ENCODE results near the gene ZBTB1. TPM values are rescaled to one million over a fixed set of nuclear protein-coding genes. Genes with fewer than 3 reads are reported as not detected.
A peak's percentile ranks its signal among the peaks of the same experiment; 100 is the strongest.

ZBTB1 gene
- total and polyA plus RNA-seq, 4 donors, result 5.4 to 29.3 (median 10.7) TPM

DNA sequence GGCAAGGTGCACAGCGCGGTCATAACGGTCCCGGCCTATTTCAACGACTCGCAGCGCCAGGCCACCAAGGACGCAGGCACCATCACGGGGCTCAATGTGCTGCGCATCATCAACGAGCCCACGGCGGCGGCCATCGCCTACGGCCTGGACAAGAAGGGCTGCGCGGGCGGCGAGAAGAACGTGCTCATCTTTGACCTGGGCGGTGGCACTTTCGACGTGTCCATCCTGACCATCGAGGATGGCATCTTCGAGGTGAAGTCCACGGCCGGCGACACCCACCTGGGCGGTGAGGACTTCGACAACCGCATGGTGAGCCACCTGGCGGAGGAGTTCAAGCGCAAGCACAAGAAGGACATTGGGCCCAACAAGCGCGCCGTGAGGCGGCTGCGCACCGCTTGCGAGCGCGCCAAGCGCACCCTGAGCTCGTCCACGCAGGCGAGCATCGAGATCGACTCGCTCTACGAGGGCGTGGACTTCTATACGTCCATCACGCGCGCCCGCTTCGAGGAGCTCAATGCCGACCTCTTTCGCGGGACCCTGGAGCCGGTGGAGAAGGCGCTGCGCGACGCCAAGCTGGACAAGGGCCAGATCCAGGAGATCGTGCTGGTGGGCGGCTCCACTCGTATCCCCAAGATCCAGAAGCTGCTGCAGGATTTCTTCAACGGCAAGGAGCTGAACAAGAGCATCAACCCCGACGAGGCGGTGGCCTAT lies 36.8 kb downstream of the ZBTB1 start:
- Histone ChIP-seq H3K4me3 (ENCODE audit: low read depth in 1 of 3, low read length in 3 of 3) (peak overlapping the region in 2 of 3 donors; percentile 3 to 12), H3K27me3 (ENCODE audit: control insufficient read depth in 4 of 4, insufficient read depth in 4 of 4, low read length in 3 of 4) (peaks cover 0 to 4% (median 0%) of the 10 kb centered on the region in 4 donors), H3K27ac (ENCODE audit: low read depth in 1 of 2, low read length in 2 of 2) (no peak overlapping the region), H3K9ac (ENCODE audit: low read depth in 1 of 2, low read length in 2 of 2) (no peak overlapping the region), H3K9me3 (ENCODE audit: control insufficient read depth in 4 of 4, low read length in 3 of 4) (peaks cover 0 to 11% (median 3%) of the 10 kb centered on the region in 4 donors), H3K36me3 (ENCODE audit: control insufficient read depth in 4 of 4, insufficient read depth in 3 of 4, low read depth in 1 of 4, low read length in 3 of 4) (no peaks in the 10 kb centered on the region), H3K4me1 (ENCODE audit: control insufficient read depth in 4 of 4, insufficient read depth in 4 of 4, low read length in 3 of 4) (peaks cover 0 to 12% (median 2%) of the 10 kb centered on the region in 4 donors)
- peak; percentile 36 for DNase-seq (ENCODE audit: low spot score)
- TF ChIP-seq FOXA2 (IDR thresholded peaks at IDR 0.05) (no peak), HNF4G (IDR thresholded peaks at IDR 0.05) (no peak), RXRA (IDR thresholded peaks at IDR 0.05) (no peak), FOXA1 (IDR thresholded peaks at IDR 0.05) (no peak), GABPA (IDR thresholded peaks at IDR 0.05 in 1 of 2, conservative IDR thresholded peaks at IDR 0.05 in 1 of 2) (no peak), NR2F2 (IDR thresholded peaks at IDR 0.05) (no peak), RAD21 (IDR thresholded peaks at IDR 0.05) (no peak), JUND (IDR thresholded peaks at IDR 0.05) (no peak), MAX (IDR thresholded peaks at IDR 0.05) (no peak), EGR1 (IDR thresholded peaks at IDR 0.05; ENCODE audit: low read depth in 2 of 2) (no peak), SP1 (IDR thresholded peaks at IDR 0.05) (no peak), HNF4A (conservative IDR thresholded peaks at IDR 0.05) (no peak), YY1 (IDR thresholded peaks at IDR 0.05) (no peak), TAF1 (conservative IDR thresholded peaks at IDR 0.05) (no peak)
- TF ChIP-seq, protein P1, sequence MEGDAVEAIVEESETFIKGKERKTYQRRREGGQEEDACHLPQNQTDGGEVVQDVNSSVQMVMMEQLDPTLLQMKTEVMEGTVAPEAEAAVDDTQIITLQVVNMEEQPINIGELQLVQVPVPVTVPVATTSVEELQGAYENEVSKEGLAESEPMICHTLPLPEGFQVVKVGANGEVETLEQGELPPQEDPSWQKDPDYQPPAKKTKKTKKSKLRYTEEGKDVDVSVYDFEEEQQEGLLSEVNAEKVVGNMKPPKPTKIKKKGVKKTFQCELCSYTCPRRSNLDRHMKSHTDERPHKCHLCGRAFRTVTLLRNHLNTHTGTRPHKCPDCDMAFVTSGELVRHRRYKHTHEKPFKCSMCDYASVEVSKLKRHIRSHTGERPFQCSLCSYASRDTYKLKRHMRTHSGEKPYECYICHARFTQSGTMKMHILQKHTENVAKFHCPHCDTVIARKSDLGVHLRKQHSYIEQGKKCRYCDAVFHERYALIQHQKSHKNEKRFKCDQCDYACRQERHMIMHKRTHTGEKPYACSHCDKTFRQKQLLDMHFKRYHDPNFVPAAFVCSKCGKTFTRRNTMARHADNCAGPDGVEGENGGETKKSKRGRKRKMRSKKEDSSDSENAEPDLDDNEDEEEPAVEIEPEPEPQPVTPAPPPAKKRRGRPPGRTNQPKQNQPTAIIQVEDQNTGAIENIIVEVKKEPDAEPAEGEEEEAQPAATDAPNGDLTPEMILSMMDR (IDR thresholded peaks at IDR 0.05; ENCODE audit: low read depth, low read length, missing input control), result no peak
- TF ChIP-seq, protein P2, sequence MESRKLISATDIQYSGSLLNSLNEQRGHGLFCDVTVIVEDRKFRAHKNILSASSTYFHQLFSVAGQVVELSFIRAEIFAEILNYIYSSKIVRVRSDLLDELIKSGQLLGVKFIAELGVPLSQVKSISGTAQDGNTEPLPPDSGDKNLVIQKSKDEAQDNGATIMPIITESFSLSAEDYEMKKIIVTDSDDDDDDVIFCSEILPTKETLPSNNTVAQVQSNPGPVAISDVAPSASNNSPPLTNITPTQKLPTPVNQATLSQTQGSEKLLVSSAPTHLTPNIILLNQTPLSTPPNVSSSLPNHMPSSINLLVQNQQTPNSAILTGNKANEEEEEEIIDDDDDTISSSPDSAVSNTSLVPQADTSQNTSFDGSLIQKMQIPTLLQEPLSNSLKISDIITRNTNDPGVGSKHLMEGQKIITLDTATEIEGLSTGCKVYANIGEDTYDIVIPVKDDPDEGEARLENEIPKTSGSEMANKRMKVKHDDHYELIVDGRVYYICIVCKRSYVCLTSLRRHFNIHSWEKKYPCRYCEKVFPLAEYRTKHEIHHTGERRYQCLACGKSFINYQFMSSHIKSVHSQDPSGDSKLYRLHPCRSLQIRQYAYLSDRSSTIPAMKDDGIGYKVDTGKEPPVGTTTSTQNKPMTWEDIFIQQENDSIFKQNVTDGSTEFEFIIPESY (IDR thresholded peaks at IDR 0.05), result no peak
- TF ChIP-seq, protein P3, sequence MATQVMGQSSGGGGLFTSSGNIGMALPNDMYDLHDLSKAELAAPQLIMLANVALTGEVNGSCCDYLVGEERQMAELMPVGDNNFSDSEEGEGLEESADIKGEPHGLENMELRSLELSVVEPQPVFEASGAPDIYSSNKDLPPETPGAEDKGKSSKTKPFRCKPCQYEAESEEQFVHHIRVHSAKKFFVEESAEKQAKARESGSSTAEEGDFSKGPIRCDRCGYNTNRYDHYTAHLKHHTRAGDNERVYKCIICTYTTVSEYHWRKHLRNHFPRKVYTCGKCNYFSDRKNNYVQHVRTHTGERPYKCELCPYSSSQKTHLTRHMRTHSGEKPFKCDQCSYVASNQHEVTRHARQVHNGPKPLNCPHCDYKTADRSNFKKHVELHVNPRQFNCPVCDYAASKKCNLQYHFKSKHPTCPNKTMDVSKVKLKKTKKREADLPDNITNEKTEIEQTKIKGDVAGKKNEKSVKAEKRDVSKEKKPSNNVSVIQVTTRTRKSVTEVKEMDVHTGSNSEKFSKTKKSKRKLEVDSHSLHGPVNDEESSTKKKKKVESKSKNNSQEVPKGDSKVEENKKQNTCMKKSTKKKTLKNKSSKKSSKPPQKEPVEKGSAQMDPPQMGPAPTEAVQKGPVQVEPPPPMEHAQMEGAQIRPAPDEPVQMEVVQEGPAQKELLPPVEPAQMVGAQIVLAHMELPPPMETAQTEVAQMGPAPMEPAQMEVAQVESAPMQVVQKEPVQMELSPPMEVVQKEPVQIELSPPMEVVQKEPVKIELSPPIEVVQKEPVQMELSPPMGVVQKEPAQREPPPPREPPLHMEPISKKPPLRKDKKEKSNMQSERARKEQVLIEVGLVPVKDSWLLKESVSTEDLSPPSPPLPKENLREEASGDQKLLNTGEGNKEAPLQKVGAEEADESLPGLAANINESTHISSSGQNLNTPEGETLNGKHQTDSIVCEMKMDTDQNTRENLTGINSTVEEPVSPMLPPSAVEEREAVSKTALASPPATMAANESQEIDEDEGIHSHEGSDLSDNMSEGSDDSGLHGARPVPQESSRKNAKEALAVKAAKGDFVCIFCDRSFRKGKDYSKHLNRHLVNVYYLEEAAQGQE (IDR thresholded peaks at IDR 0.05), result no peak
- TF ChIP-seq, protein P4, sequence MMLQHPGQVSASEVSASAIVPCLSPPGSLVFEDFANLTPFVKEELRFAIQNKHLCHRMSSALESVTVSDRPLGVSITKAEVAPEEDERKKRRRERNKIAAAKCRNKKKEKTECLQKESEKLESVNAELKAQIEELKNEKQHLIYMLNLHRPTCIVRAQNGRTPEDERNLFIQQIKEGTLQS (IDR thresholded peaks at IDR 0.05), result no peak
- WGBS, result 28% methylated on average over 73 of the region's 73 CpGs

Measured in liver (tissue), 9 donors.